ENCODE results near the gene ZNF536. TPM values are rescaled to one million over a fixed set of nuclear protein-coding genes. Genes with fewer than 3 reads are reported as not detected.

The ZNF536 gene
- polyA plus RNA-seq, 1 donor (not counting 4 experiments of a cell fraction or from before 2014, with no cell fraction given): not detected

- Histone ChIP-seq H3K27ac (ENCODE audit: control insufficient read depth, insufficient read depth, low read length) (no peak overlapping the region), H2AFZ (ENCODE audit: control insufficient read depth, low read length) (no peak overlapping the region), H3K4me1 (ENCODE audit: control insufficient read depth, extremely low read depth, insufficient read depth, low read length) (no peaks in the 10 kb centered on the region), H3K4me3 (ENCODE audit: control insufficient read depth in 2 of 3, extremely low read depth in 1 of 3, insufficient read depth in 2 of 3, low read depth in 1 of 3, low read length in 3 of 3) (no peak overlapping the region), H3K4me2 (ENCODE audit: control insufficient read depth, extremely low read depth, insufficient read depth, low read depth, low read length) (no peak overlapping the region), H3K9ac (ENCODE audit: control insufficient read depth, extremely low read depth, insufficient read depth, low read length) (no peak overlapping the region), H3K27me3 (ENCODE audit: control insufficient read depth, extremely low read depth, insufficient read depth, low read length) (no peaks in the 10 kb centered on the region), H3K36me3 (ENCODE audit: control insufficient read depth in 2 of 2, extremely low read depth in 1 of 2, insufficient read depth in 2 of 2, low read length in 2 of 2) (no peaks in the 10 kb centered on the region), H3K9me3 (ENCODE audit: control insufficient read depth, low read depth, low read length) (no peaks in the 10 kb centered on the region), H3K79me2 (ENCODE audit: control insufficient read depth, insufficient read depth, low read length) (no peaks in the 10 kb centered on the region), H3K9me1 (ENCODE audit: control insufficient read depth, extremely low read depth, insufficient read depth, low read length) (no peaks in the 10 kb centered on the region), H4K20me1 (ENCODE audit: control insufficient read depth, extremely low read depth, insufficient read depth, low read length) (no peaks in the 10 kb centered on the region)
- dilution Hi-C loops (cut with MboI; ENCODE audit: extremely low pct_ligation_motif_present, low sequenced_read_pairs): no loop called here
- FAIRE-seq: no peak
- TF ChIP-seq EZH2 (IDR thresholded peaks at IDR 0.05; ENCODE audit: low read length) (no peak), CTCF (optimal IDR thresholded peaks at IDR 0.05 in 1 of 3, IDR thresholded peaks at IDR 0.05 in 1 of 3, conservative IDR thresholded peaks at IDR 0.05 in 1 of 3; ENCODE audit: extremely low read depth in 1 of 3, insufficient read depth in 2 of 3, low read length in 3 of 3) (no peak)
- no peak for DNase-seq (ENCODE audit: low read depth, low spot score)
These were observed 13.2 kb upstream of the ZNF536 start for GRCh38 chr19:30358821-30359580.

DNA sequence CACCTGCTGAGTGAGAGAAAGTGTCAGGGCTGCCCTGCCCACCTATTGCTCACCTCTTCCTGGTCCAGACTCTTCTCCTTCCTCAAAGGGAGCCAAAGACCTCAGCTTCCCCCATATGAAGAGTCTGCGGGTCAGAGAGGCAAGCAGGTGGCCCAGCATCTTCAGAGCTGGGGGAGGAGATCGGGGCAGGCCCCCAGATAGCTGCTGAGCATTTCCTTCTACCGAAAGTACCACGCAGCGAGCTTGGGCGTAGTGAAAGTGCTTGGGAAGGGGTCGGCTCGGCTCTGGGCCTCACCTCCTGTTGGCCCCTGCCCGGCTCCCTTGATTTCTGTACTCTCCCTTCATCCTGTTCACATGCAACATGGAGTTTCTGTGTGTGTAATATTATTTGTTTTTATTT is 12.2 kb upstream of the ZNF536 start:
- Histone ChIP-seq H3K9me3 (ENCODE audit: control insufficient read depth, low read depth, low read length) (no peaks in the 10 kb centered on the region), H3K4me2 (ENCODE audit: control insufficient read depth, extremely low read depth, insufficient read depth, low read depth, low read length) (no peak overlapping the region), H3K9ac (ENCODE audit: control insufficient read depth, extremely low read depth, insufficient read depth, low read length) (no peak overlapping the region), H3K9me1 (ENCODE audit: control insufficient read depth, extremely low read depth, insufficient read depth, low read length) (no peaks in the 10 kb centered on the region), H3K4me1 (ENCODE audit: control insufficient read depth, extremely low read depth, insufficient read depth, low read length) (no peaks in the 10 kb centered on the region), H3K36me3 (ENCODE audit: control insufficient read depth in 2 of 2, extremely low read depth in 1 of 2, insufficient read depth in 2 of 2, low read length in 2 of 2) (no peaks in the 10 kb centered on the region), H3K27ac (ENCODE audit: control insufficient read depth, insufficient read depth, low read length) (no peak overlapping the region), H3K4me3 (ENCODE audit: control insufficient read depth in 2 of 3, extremely low read depth in 1 of 3, insufficient read depth in 2 of 3, low read depth in 1 of 3, low read length in 3 of 3) (no peak overlapping the region), H4K20me1 (ENCODE audit: control insufficient read depth, extremely low read depth, insufficient read depth, low read length) (no peaks in the 10 kb centered on the region), H3K27me3 (ENCODE audit: control insufficient read depth, extremely low read depth, insufficient read depth, low read length) (no peaks in the 10 kb centered on the region), H2AFZ (ENCODE audit: control insufficient read depth, low read length) (no peak overlapping the region), H3K79me2 (ENCODE audit: control insufficient read depth, insufficient read depth, low read length) (no peaks in the 10 kb centered on the region)
- FAIRE-seq: no peak
- DNase-seq (ENCODE audit: low read depth, low spot score): no peak
- dilution Hi-C loops (cut with MboI; ENCODE audit: extremely low pct_ligation_motif_present, low sequenced_read_pairs): no loop called here
- TF ChIP-seq CTCF (optimal IDR thresholded peaks at IDR 0.05 in 1 of 3, IDR thresholded peaks at IDR 0.05 in 1 of 3, conservative IDR thresholded peaks at IDR 0.05 in 1 of 3; ENCODE audit: extremely low read depth in 1 of 3, insufficient read depth in 2 of 3, low read length in 3 of 3) (no peak), EZH2 (IDR thresholded peaks at IDR 0.05; ENCODE audit: low read length) (no peak)

All from keratinocyte (primary cell).